ENCODE data around the gene CNTN4.

CNTN4 gene

DNA sequence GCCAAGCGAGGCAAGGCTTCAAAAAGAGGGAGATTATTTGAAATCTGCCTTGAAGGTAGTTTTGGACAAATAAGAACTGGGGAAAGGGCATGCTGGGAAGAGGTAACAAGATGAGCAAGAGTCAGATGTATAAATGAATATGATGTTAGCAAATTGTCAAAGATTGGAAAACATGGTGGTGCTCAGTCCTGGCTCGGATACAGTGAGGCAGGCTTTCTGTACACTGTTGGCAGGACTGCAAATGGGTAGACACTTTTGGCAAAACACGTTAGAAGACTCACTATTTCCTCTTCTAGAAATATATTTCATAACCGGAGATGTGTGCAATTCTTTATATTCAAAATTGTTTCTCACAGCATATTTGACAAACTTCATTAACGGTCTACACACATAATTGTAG, 581.6 kb downstream of the CNTN4 start:
- TF ChIP-seq, protein P1, sequence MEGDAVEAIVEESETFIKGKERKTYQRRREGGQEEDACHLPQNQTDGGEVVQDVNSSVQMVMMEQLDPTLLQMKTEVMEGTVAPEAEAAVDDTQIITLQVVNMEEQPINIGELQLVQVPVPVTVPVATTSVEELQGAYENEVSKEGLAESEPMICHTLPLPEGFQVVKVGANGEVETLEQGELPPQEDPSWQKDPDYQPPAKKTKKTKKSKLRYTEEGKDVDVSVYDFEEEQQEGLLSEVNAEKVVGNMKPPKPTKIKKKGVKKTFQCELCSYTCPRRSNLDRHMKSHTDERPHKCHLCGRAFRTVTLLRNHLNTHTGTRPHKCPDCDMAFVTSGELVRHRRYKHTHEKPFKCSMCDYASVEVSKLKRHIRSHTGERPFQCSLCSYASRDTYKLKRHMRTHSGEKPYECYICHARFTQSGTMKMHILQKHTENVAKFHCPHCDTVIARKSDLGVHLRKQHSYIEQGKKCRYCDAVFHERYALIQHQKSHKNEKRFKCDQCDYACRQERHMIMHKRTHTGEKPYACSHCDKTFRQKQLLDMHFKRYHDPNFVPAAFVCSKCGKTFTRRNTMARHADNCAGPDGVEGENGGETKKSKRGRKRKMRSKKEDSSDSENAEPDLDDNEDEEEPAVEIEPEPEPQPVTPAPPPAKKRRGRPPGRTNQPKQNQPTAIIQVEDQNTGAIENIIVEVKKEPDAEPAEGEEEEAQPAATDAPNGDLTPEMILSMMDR (IDR thresholded peaks at IDR 0.05; ENCODE audit: low read depth, low read length): no peak
- no peak overlapping the region for H3K4me3 ChIP-seq (ENCODE audit: low read depth, low read length)

- no peak overlapping the region for H3K4me3 ChIP-seq (ENCODE audit: low read depth, low read length)
- TF ChIP-seq, protein P1 (IDR thresholded peaks at IDR 0.05; ENCODE audit: low read depth, low read length): no peak
Measured at GRCh38 chr3:2684046-2684445, 585.4 kb downstream of the CNTN4 start.

- TF ChIP-seq, protein P1 (IDR thresholded peaks at IDR 0.05; ENCODE audit: low read depth, low read length): no peak
- no peak overlapping the region for H3K4me3 ChIP-seq (ENCODE audit: low read depth, low read length)
Measured at GRCh38 chr3:2686816-2687502, 588.3 kb downstream of the CNTN4 start.

- TF ChIP-seq, protein P1 (IDR thresholded peaks at IDR 0.05; ENCODE audit: low read depth, low read length): no peak
- H3K4me3 ChIP-seq (ENCODE audit: low read depth, low read length): no peak overlapping the region
Measured at GRCh38 chr3:2697589-2697988, 598.9 kb downstream of the CNTN4 start.

- no peak overlapping the region for H3K4me3 ChIP-seq (ENCODE audit: low read depth, low read length)
- TF ChIP-seq, protein P1 (IDR thresholded peaks at IDR 0.05; ENCODE audit: low read depth, low read length): no peak
Measured at GRCh38 chr3:2701471-2701870, 602.8 kb downstream of the CNTN4 start.

DNA sequence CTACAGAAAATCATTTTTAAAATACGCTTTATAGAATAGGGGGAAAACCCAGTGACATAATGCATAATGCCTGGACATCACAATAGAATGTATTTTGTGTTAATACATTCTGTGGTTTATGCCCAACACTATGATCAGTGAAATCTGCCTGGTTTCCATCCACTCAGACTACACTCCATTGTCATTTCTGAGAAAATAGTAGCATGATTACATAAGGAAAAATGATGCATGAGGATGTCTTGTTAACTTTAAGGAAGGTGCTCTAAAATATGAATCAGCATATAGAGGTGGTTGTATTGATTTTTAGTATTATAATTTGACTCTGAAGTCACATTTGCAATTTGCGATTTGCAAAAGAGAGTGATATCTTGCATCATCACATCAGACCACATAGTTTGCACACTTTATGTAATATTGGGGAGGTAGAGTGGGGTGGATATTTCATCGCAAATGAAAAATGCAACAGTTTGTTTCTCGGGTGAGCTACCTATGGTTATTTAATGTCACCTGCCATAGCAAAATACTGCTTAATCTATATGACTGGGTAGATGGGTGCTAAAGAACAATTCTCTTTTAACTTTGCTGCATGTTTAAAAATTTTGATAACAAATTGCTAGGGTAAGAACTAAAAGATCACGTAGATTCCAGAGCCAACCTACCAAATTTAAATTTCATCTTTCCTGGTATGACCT, 607.6 kb downstream of the CNTN4 start:
- TF ChIP-seq, protein P1 (IDR thresholded peaks at IDR 0.05; ENCODE audit: low read depth, low read length): no peak
- no peak overlapping the region for H3K4me3 ChIP-seq (ENCODE audit: low read depth, low read length)

GRCh38 chr3:2706836-2707210, 608.2 kb downstream of the CNTN4 start:
- H3K4me3 ChIP-seq (ENCODE audit: low read depth, low read length): no peak overlapping the region
- TF ChIP-seq, protein P1 (IDR thresholded peaks at IDR 0.05; ENCODE audit: low read depth, low read length): no peak

All from WI38 (cell line).